Measurements from ENCODE around the gene FAM217A. TPM values are rescaled to one million over a fixed set of nuclear protein-coding genes. Genes with fewer than 3 reads are reported as not detected.

Gene FAM217A
- total RNA-seq (2022; extraction: Qiagen RNA extraction; ENCODE audit: low read depth): not detected in 5 replicates

GRCh38 chr6:4078691-4079471, at the start of gene FAM217A:
FAM217A (minus strand) TSS chr6:4079137; CDS start chr6:4077414, 1,723 bp downstream.

Other genes starting within 250 kb of the FAM217A start
- 3.9 to 5.5 TPM (median 5.4 TPM) in 5 replicates for gene FAM50B, start 229.8 kb downstream of the FAM217A start, total RNA-seq (2022; extraction: Qiagen RNA extraction; ENCODE audit: low read depth)
- gene ECI2, start 56.4 kb upstream of the FAM217A start, total RNA-seq (2022; extraction: Qiagen RNA extraction; ENCODE audit: low read depth): 52.8 to 77.9 TPM (median 58.8 TPM) in 5 replicates